ENCODE measurements around the gene EMILIN3.

DNA sequence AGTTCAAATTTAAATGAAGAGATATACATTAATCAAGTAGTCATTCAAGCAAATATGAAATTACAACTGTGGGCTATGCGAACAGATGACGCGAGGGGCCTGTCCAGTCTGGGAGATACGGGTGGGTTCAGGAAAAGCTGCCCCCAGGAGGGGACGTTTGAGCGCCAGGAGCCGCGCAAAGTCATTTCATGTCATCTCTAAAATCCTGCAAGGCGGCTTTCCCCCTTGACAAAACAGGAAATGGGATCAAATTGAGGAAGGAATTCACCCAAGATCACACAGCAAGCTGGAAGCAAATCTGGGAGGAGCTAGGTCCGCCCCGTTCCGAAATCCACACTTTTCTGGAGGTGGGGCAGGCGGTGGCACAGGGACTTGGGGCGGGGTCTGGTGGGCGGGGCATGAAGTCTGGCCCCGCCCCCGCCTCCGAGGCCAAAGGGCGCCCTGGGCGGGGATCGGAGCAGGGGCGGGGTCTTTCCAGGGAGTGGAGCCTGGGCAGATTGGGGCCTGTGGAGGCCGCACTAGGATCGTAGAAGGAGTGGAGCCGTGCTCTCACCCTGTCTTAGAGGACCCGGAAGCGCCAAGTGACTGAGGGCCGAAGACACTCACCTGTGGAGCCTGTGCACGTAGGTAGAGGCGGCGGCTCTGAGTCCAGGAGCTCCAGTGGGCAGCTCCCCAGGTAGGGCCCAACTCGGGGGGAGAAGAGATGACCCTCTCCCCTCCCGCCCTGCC lies 26.1 kb downstream of the EMILIN3 start, which contains the start of gene LPIN3:
- TF ChIP-seq CTBP1 (IDR thresholded peaks at IDR 0.05; ENCODE audit: borderline replicate concordance) (no peak), FOXM1 (IDR thresholded peaks at IDR 0.05; ENCODE audit: borderline replicate concordance) (no peak), BHLHE40 (IDR thresholded peaks at IDR 0.05; ENCODE audit: borderline replicate concordance) (no peak), HDGF (IDR thresholded peaks at IDR 0.05; ENCODE audit: borderline replicate concordance) (0 out of 2 replicates have a peak, but pooled peaks have one; percentile 17), SUZ12 (IDR thresholded peaks at IDR 0.05) (no peak), PKNOX1 (IDR thresholded peaks at IDR 0.05) (no peak), L3MBTL2 (conservative IDR thresholded peaks at IDR 0.05) (no peak), TARDBP (IDR thresholded peaks at IDR 0.05) (no peak), NFRKB (IDR thresholded peaks at IDR 0.05) (no peak), SP1 (IDR thresholded peaks at IDR 0.05) (no peak)

Data from HEK293T (cell line).